Liver (tissue), 3 donors: Measurements from ENCODE around the gene BNC2.
"Not testable (repeated sequence)": the region's sequence is repeated elsewhere in the genome, so short reads cannot be mapped to it uniquely, and the experiment has no call there.

ENCODE experiments used
- CTCF ChIP-seq: fragments of 150-350 bp; IDR thresholded peaks from 2 replicates; pipeline ENCODE4 v1.5.1; 2017; ENCODE audit warnings: improper control_type of control experiment, low read depth, low read length; ENCODE audit not compliant: missing input control
- EGR1 ChIP-seq, 2 donors: IDR thresholded peaks; 2 replicates each; pipeline ENCODE4 v1.6.1; 2016 to 2018; ENCODE audit warnings: antibody characterized with exemption in 2 of 2, low read depth in 2 of 2
- FOXA2 ChIP-seq: IDR thresholded peaks from 2 replicates; pipeline ENCODE4 v1.6.1; 2016; ENCODE audit warnings: antibody characterized with exemption
- NR2F2 ChIP-seq: IDR thresholded peaks from 2 replicates; pipeline ENCODE4 v1.6.1; 2016; ENCODE audit warnings: antibody characterized with exemption
- REST ChIP-seq: IDR thresholded peaks from 2 replicates; pipeline ENCODE4 v1.6.1; 2016; ENCODE audit warnings: antibody characterized with exemption, mild to moderate bottlenecking
- RXRA ChIP-seq, 2 donors: IDR thresholded peaks; 2 replicates each; pipeline ENCODE4 v1.6.1; 2017 to 2018; ENCODE audit warnings: antibody characterized with exemption in 2 of 2, mild to moderate bottlenecking in 1 of 2
- SP1 ChIP-seq: IDR thresholded peaks from 2 replicates; pipeline ENCODE4 v1.6.1; 2018; ENCODE audit warnings: antibody characterized with exemption, mild to moderate bottlenecking
- donor health status: healthy.
- donor health status: healthy.

- not testable (repeated sequence) for TF ChIP-seq CTCF; FOXA2; SP1; RXRA (IDR thresholded peaks at IDR 0.05); NR2F2; REST; EGR1 (IDR thresholded peaks at IDR 0.05; ENCODE audit: low read depth in 2 of 2)
Measured at GRCh38 chr9:16438831-16439230, 431.6 kb downstream of the BNC2 start.
